D721Med (cell line): ENCODE measurements around the gene DLX2.
A peak's percentile ranks its signal among the peaks of the same experiment; 100 is the strongest.

Experiments
- DNase-seq: peaks from one replicate; pipeline ENCODE4 v3.0.0; 2011; ENCODE audit warnings: low spot score; ENCODE audit not compliant: insufficient read length
- FAIRE-seq: peaks from 2 replicates; lab custom pipeline; 2011; peaks lifted over from hg19 to GRCh38; lab: Jason Lieb, UNC
- CTCF ChIP-seq: IDR thresholded peaks from 2 replicates; pipeline ENCODE4 v1.5.1; 2012; ENCODE audit warnings: mild to moderate bottlenecking, control low read depth; ENCODE audit not compliant: insufficient read depth; ENCODE audit errors: missing control alignments

DLX2 gene

GRCh38 chr2:172092716-172093415, 9.8 kb downstream of the DLX2 start:
- peak; percentile 20 for DNase-seq
- no peak for FAIRE-seq
- TF ChIP-seq CTCF = no peak

- no peak for DNase-seq
- FAIRE-seq = no peak
- no peak for TF ChIP-seq CTCF
These were observed 10.7 kb downstream of the DLX2 start for GRCh38 chr2:172091761-172092566.

GRCh38 chr2:172091000-172091641, 11.6 kb downstream of the DLX2 start:
- no peak for TF ChIP-seq CTCF
- FAIRE-seq = no peak
- no peak for DNase-seq

- DNase-seq (no peak), FAIRE-seq (no peak)
- no peak for TF ChIP-seq CTCF
These were observed 12.4 kb downstream of the DLX2 start for GRCh38 chr2:172090044-172090961.

GRCh38 chr2:172089633-172090032, 13.1 kb downstream of the DLX2 start:
- FAIRE-seq (no peak), DNase-seq (no peak)
- no peak for TF ChIP-seq CTCF

GRCh38 chr2:172089005-172089504, 13.6 kb downstream of the DLX2 start:
- FAIRE-seq (no peak), DNase-seq (peak; percentile 52)
- TF ChIP-seq CTCF = no peak
